Measurements from ENCODE around the gene SARM1. TPM values are rescaled to one million over a fixed set of nuclear protein-coding genes. Genes with fewer than 3 reads are reported as not detected.
"Not testable (repeated sequence)": the region's sequence is repeated elsewhere in the genome, so short reads cannot be mapped to it uniquely, and the experiment has no call there.

Gene SARM1
- polyA plus RNA-seq, 5 donors = 8.5 to 13.4 (median 12.0) TPM

- DNase-seq = not testable (repeated sequence)
Observed at GRCh38 chr17:28338769-28339212, 32.7 kb upstream of the SARM1 start.

DNA sequence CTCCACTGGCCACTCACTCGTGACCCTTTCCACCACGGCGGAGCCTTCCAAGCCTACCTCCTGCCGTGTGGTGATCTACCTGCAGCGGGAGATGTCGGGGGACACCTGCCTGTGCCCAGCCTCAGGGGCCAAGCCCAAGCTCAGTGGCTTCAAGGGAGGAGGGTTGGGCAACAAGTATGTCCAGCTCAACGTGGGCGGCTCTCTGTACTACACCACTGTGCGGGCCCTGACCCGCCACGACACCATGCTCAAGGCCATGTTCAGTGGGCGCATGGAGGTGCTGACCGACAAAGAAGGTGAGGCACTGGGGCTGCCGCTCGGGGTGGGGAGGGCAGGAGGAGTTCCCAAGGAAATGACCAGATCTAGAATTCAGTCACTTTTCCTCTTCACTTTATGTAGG lies 32.1 kb upstream of the SARM1 start:
- DNase-seq = no peak

DNA sequence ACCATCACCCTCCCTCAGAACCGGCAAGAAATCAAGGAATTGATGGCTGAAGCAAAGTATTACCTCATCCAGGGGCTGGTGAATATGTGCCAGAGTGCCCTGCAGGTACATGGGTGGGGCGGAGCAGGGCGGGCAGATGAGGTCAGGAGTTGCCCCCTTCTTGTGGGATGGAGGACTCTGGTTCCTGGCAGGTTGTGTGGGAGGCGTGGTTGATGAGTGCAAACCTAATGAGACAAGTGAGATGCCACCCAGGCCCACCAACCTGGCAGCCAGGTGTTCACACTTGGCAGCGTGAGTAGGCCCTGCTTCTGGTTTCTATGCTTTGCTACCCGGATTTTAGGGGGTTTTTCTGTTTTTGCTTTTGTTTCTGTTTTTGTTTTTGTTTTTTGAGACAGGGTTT lies 31.1 kb upstream of the SARM1 start:
- no peak for DNase-seq

DNA sequence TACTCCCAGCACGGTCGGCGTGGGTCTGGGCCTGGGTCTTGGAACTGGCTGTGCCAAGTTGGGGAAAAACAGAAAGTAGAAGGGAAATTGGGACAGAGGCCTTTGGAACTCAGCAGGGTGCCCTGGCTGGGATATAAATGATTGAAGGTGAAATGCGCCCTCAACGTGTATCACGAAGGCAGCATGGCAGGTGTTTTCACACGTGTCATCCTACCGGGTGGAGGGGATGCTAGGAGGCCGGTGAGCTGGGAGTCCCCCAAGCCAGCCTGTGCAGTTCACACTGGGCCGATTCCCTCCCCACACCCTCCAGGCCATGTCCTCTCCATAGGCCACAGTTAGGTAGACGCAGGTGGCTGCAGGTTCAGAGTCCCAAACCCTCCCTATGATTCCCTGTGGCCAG lies 30.0 kb upstream of the SARM1 start:
- no peak for DNase-seq

DNA sequence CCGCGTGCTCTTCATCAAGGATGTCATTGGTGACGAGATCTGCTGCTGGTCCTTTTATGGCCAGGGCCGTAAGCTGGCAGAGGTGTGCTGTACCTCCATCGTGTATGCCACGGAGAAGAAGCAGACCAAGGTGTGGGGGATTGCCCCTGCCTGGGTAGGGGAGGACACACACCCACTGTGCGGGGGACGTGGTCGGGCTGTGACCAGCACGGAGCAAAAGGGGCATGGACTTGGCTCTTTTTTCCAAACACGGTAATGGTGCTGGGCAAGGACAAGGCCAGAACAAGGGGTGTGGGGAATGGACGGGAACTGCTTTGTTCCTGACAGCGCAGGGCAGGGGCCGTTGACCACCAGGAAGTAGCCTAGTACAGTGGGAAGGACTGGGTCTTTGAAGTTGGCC lies 29.2 kb upstream of the SARM1 start:
- no peak for DNase-seq

- DNase-seq = no peak
Observed at GRCh38 chr17:28343491-28343932, 28.0 kb upstream of the SARM1 start.

DNA sequence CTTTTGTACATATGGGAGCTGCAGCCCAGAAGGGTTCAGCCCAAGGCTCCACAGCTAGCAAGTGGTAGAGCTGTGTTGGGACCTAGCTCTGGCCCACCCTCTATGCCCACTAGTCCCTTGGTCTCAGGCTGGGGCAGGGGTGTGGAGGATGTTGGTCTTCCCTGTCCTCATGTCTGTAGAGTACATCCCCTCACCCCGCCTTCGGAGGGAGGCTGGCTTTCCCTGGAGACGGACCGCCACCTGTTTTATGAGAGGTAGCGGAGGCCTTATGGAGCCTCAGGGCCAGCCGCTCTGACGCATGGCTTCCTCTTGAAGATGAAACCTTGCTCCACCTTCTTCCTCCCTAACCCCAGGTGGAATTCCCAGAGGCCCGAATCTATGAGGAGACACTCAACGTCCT lies 27.5 kb upstream of the SARM1 start:
- DNase-seq = no peak

DNA sequence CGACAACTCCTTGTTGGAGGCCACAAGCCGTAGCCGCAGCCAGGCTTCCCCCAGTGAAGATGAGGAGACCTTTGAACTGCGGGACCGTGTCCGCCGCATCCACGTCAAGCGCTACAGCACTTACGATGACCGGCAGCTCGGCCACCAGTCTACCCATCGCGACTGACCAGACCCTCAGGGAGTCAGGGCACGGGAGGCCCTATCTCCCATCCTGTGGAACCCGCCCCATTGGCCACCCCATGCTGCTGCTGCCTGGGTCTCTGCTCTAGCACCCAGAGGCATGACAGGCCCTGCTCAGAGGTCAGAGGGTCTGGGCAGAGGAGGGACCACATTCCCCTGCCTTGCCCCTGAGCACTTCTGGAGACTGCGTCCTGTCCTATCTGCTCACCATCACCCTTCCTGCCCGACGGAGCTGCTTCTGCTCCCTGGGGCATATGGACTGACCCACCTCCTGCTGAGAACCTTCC lies 27.0 kb upstream of the SARM1 start:
- no peak for DNase-seq

GRCh38 chr17:28345419-28346198 lies 25.9 kb upstream of the SARM1 start:
- DNase-seq = no peak

DNA sequence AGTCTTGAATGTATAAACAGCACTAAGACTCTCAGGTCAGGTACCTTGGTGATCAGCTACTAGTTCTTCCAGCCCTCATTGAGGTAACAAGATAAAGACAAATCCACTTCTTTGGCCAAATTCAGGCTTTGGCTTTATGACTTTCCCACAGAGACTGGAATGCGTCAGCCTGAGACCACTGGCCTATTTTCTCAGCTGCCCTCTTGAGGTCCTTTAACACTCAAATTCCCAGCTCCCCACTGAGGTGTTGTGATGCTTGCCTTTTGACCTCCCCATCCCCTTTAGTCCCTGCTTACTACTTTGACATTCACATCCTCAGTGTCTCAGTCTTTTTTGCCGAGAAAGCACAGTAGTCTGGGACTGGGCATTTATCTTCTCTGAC lies 25.3 kb upstream of the SARM1 start:
- DNase-seq = no peak

DNA sequence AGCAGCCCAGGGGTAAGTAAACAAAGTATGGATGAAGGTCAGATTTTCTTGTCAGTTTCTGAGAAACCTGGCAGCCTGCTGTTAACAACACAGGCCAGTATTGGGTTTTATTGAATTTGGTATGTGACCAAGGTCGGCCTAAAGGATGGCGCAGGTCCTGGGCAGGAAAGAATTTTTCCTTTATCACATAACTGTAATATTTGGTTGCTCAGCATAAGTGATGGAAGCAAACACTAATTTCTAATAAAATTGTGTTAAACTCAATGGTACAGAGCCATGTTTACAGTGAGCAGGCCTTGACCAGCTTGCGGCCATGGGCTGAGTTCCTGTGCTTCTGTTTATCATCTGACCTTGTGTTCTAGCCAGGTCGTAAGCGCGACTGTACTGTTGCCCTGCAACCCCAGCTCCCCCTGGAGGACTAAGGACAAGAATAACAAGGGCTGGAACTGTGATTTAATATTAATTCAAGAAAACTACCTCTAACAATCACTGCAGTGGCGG lies 24.7 kb upstream of the SARM1 start:
- no peak for DNase-seq

DNA sequence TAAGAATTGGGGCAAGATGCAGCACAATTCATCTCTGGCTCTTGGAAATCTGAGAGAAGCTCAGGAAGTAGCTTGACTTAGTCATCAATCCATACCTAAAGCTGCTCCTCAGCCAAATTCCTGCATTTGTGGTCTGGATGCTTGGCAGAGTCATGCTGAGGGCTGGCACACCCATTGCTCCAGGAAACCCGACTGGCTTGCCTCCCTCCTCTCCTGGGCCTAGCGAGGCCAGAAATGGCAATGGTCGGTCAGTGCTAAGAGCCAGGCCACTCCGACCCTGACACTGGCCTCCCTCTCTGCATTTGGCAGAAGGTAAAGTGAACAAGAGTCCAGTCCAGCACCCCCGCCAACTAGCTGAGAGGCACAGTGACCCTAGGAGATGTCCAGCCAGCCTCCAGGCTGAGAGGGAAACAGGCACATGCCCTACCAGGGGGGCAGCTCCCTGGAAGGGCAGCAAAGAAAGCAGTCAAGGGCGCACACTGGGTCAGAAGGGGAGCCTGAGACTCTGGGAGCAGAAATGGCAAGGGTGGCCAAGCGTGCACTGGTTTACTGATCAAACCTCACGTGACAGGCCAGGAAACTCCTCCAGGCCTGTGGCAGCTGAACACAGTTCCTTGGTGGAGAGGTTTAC lies 24.1 kb upstream of the SARM1 start:
- DNase-seq = no peak

GRCh38 chr17:28348979-28349378 lies 22.5 kb upstream of the SARM1 start:
- DNase-seq = no peak

- DNase-seq = no peak
Observed at GRCh38 chr17:28350271-28350670, 21.2 kb upstream of the SARM1 start.

GRCh38 chr17:28357061-28357900 lies 14.2 kb upstream of the SARM1 start, which contains the start of gene POLDIP2:
TSS of gene POLDIP2 (minus strand) at chr17:28357527. CDS start at chr17:28357448, 79 bp downstream.
- peak; percentile 94 for DNase-seq

- no peak for DNase-seq
Observed at GRCh38 chr17:28357901-28358197, 13.6 kb upstream of the SARM1 start.

DNA sequence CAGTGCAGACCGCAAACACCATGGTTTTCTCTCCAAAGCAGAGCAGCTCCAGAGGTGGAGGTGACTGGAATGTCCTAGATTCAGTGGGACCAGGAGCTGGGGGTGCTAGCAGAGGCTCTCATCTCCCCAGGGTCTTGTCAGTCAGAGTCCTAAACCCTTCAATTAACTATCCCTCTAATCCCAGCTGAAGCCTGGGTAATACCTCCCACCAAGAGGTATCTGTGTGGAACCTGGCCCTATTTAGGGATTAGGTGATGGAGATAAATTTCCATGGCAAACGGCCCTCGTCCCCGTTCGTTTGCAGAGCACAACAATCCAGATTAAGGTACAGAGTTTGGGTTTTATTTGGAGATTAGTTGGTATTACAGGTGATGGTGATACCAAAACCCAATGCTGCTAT lies 8.3 kb upstream of the SARM1 start:
- DNase-seq = no peak

DNA sequence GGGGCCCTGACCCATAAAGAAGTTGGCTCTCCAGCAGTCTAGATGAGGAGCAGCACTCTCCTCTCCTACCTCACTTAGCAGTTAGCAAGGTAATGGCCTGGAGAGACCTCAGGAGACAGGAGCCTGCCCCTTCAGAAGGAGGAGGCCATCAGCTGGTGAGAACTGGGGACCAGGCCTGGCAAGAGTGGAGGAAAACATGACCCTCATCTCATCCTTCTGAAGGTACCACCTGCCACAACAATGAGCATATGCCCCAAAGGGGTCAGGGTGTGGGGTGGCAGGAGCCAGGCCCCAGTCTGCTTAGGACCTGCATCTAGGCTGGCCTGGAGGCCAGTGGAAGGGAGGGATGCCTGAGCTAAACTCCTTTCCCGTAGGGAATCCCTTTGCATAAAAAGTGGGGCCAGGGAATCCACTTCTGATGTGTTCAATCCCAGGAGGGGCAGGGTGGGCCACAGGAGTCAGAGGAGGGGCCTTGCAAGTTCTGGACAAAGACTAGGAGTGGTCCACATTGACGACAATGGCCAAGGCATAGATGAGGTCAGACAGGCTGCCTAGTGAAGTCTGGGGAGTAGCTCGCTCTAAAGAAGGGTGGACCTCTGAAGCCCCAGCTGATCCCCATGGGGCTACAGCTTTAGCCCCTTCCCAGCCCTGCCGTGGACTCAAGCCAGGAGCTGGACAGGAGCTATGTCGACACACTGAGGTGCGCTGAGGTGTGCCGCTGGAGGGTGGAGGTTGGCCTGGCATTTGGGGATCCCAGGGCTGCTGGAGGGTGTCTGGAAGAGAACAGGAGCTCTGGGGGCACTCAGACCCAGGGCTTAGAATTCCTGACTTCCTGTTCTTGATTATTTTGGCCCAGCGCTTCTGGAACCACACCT lies 7.5 kb upstream of the SARM1 start:
- DNase-seq = no peak

DNA sequence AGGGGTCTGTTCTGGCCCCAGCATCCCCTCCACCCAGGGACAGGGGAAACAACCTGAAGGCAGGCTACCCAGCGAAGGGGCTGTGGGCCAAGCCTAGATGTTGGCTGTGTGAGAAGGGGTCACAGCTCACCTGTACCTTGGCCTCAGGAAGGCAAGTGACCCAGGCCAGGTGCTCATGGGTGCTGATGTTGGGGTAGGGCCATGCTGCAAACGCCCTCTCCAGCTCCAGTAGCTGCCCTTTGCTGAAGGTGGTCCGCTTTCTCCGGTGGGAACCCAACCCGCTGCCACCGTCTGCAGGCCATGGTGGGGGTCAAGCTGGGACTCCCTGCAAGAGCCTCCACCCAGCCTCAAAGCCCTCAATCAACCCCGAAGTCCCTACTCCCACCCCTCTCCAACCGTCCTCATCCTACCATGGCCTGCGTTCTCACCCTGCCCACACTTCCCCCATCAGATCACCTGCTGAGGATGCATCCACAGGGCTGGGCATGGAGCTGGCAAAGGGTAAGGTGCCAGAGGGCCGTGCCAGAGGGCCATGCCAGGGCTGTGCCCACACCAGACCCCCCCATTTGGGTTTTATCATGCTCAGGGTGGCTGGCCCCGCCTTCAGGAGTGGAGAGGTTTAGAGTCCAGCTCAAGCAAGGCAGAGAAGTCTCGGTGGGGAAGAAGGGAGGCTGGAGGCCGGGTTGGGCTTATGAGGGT lies 6.7 kb upstream of the SARM1 start, which contains the start of gene SEBOX:
SEBOX (minus strand) TSS at position 535 of the 699 bp plus-strand sequence; CDS start at position 487, 48 bp downstream.
- no peak for DNase-seq

GRCh38 chr17:28365487-28365886 lies 6.0 kb upstream of the SARM1 start:
- DNase-seq = no peak

DNA sequence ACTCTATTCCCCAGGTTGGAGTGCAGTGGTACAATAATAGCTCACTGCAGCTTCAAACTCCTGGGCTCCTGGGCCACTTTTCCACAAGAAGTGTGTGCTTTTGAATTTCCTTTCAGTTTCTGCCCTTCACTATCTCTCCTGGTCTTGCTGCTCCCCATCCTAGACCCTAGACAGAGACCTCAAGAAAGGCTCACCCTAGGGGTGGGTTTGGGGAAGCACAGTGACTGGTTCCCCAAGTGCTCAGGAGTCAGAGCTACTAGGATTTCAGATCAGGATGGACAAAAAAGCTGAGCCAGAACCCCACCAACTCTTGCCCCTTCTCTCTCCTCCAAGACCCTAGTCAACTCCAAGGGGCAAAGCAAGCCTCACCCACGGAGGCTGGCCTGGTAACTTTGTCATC lies 4.9 kb upstream of the SARM1 start:
- DNase-seq = no peak

Measured in right lung (tissue), 5 donors.